ENCODE data around the gene SLC26A2.

Gene SLC26A2

GRCh38 chr5:149962601-149963300, 2.2 kb downstream of the SLC26A2 start:
- peaks cover 18% of the 10 kb centered on the region for H3K4me1 ChIP-seq (ENCODE audit: control insufficient read depth, insufficient read depth, low read length, unreplicated experiment)
- H3K79me2 ChIP-seq (ENCODE audit: control insufficient read depth, insufficient read depth, low read length, unreplicated experiment) = peaks cover 27% of the 10 kb centered on the region
- no peak overlapping the region for H2AFZ ChIP-seq (ENCODE audit: low read length, unreplicated experiment)
- no peak overlapping the region for H3K27ac ChIP-seq (ENCODE audit: low read depth, low read length)
- no peaks in the 10 kb centered on the region for H3K36me3 ChIP-seq (ENCODE audit: insufficient read depth, low read length)
- no peak overlapping the region for H3K4me3 ChIP-seq (ENCODE audit: low read depth, low read length)
- H3K27me3 ChIP-seq (ENCODE audit: insufficient read depth, low read length) = no peaks in the 10 kb centered on the region

DNA sequence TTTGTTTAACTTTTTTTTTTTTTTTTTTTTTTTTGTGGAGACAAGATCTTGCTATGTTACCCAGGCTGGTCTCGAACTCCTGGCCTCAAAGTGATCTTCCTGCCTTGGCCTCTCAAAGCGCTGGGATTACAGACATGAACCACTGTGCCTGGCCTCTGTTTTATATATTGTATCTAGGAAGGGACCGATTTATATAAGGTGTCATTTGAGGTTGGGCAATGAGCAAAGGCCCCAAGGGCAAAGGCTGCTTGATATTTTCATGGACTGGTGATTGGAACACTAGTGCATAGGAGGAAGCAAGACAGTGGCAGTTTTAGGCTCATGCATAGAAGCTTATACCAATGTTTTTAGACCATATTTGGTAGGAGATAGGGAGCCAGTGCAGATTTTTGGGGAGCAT, 3.2 kb downstream of the SLC26A2 start:
- Histone ChIP-seq H3K27ac (ENCODE audit: low read depth, low read length) (no peak overlapping the region), H3K79me2 (ENCODE audit: control insufficient read depth, insufficient read depth, low read length, unreplicated experiment) (peaks cover 27% of the 10 kb centered on the region), H2AFZ (ENCODE audit: low read length, unreplicated experiment) (no peak overlapping the region), H3K4me1 (ENCODE audit: control insufficient read depth, insufficient read depth, low read length, unreplicated experiment) (peaks cover 18% of the 10 kb centered on the region), H3K4me3 (ENCODE audit: low read depth, low read length) (no peak overlapping the region), H3K27me3 (ENCODE audit: insufficient read depth, low read length) (no peaks in the 10 kb centered on the region), H3K36me3 (ENCODE audit: insufficient read depth, low read length) (no peaks in the 10 kb centered on the region)

- peaks cover under 1% of the 10 kb centered on the region for H3K4me1 ChIP-seq (ENCODE audit: control insufficient read depth, insufficient read depth, low read length, unreplicated experiment)
- no peak overlapping the region for H2AFZ ChIP-seq (ENCODE audit: low read length, unreplicated experiment)
- no peak overlapping the region for H3K4me3 ChIP-seq (ENCODE audit: low read depth, low read length)
- no peaks in the 10 kb centered on the region for H3K36me3 ChIP-seq (ENCODE audit: insufficient read depth, low read length)
- no peaks in the 10 kb centered on the region for H3K27me3 ChIP-seq (ENCODE audit: insufficient read depth, low read length)
- no peak overlapping the region for H3K27ac ChIP-seq (ENCODE audit: low read depth, low read length)
- H3K79me2 ChIP-seq (ENCODE audit: control insufficient read depth, insufficient read depth, low read length, unreplicated experiment) = peaks cover 27% of the 10 kb centered on the region
Measured at GRCh38 chr5:149966946-149967345, 6.4 kb downstream of the SLC26A2 start.

GRCh38 chr5:149969181-149969930, 8.8 kb downstream of the SLC26A2 start:
- Histone ChIP-seq H3K27me3 (ENCODE audit: insufficient read depth, low read length) (no peaks in the 10 kb centered on the region), H3K79me2 (ENCODE audit: control insufficient read depth, insufficient read depth, low read length, unreplicated experiment) (peaks cover 16% of the 10 kb centered on the region), H3K36me3 (ENCODE audit: insufficient read depth, low read length) (no peaks in the 10 kb centered on the region), H3K4me3 (ENCODE audit: low read depth, low read length) (no peak overlapping the region), H3K27ac (ENCODE audit: low read depth, low read length) (no peak overlapping the region), H3K4me1 (ENCODE audit: control insufficient read depth, insufficient read depth, low read length, unreplicated experiment) (no peaks in the 10 kb centered on the region), H2AFZ (ENCODE audit: low read length, unreplicated experiment) (no peak overlapping the region)

DNA sequence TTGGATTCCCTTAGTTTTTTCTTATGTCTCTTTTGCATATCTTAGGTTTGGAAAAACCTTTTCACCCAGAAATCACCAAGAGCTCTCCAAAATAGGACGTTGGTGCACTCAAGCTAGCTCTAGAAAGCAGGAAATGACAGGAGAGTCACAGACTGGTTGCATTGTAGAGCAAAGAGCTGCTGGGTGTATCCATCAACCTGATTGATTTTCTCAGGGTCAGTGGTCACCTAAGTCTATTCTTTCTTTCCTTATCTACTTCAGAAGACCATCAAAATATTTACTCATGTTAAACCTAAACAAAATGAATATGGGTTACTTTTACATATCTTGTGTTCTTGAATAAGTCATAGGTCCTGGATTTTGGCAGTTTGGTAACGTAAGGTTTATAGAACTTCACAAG, 14.9 kb downstream of the SLC26A2 start:
- peaks cover 12% of the 10 kb centered on the region for H3K79me2 ChIP-seq (ENCODE audit: control insufficient read depth, insufficient read depth, low read length, unreplicated experiment)
- H3K4me1 ChIP-seq (ENCODE audit: control insufficient read depth, insufficient read depth, low read length, unreplicated experiment) = peaks cover 8% of the 10 kb centered on the region
- no peaks in the 10 kb centered on the region for H3K27me3 ChIP-seq (ENCODE audit: insufficient read depth, low read length)
- H3K27ac ChIP-seq (ENCODE audit: low read depth, low read length) = no peak overlapping the region
- no peak overlapping the region for H2AFZ ChIP-seq (ENCODE audit: low read length, unreplicated experiment)
- peaks cover 4% of the 10 kb centered on the region for H3K36me3 ChIP-seq (ENCODE audit: insufficient read depth, low read length)
- no peak overlapping the region for H3K4me3 ChIP-seq (ENCODE audit: low read depth, low read length)

DNA sequence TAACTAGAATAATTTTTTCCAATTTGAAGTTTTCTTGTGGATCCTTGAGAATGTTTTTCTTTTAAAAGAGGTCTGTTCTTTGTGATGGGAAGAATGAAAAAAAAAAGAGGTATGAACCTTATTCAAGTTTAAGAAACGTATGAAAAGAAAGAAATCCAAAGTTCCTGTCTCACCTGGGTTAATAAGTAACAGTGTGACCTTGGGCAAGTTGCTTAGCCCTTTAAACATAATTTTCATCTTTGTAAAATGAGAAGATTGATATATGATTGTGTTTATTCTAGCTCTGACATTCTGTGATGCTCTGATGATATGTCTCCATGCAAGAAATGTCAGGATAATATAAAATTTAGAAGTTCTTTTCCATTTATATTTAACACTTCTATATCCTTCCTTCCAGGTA, 19.3 kb downstream of the SLC26A2 start:
- Histone ChIP-seq H3K79me2 (ENCODE audit: control insufficient read depth, insufficient read depth, low read length, unreplicated experiment) (peaks cover 9% of the 10 kb centered on the region), H2AFZ (ENCODE audit: low read length, unreplicated experiment) (no peak overlapping the region), H3K4me3 (ENCODE audit: low read depth, low read length) (no peak overlapping the region), H3K27ac (ENCODE audit: low read depth, low read length) (no peak overlapping the region), H3K36me3 (ENCODE audit: insufficient read depth, low read length) (peaks cover 4% of the 10 kb centered on the region), H3K4me1 (ENCODE audit: control insufficient read depth, insufficient read depth, low read length, unreplicated experiment) (peaks cover 8% of the 10 kb centered on the region), H3K27me3 (ENCODE audit: insufficient read depth, low read length) (no peaks in the 10 kb centered on the region)

- H2AFZ ChIP-seq (ENCODE audit: low read length, unreplicated experiment) = no peak overlapping the region
- H3K4me1 ChIP-seq (ENCODE audit: control insufficient read depth, insufficient read depth, low read length, unreplicated experiment) = peaks cover 5% of the 10 kb centered on the region
- H3K79me2 ChIP-seq (ENCODE audit: control insufficient read depth, insufficient read depth, low read length, unreplicated experiment) = peaks cover 5% of the 10 kb centered on the region
- no peaks in the 10 kb centered on the region for H3K27me3 ChIP-seq (ENCODE audit: insufficient read depth, low read length)
- peaks cover 4% of the 10 kb centered on the region for H3K36me3 ChIP-seq (ENCODE audit: insufficient read depth, low read length)
- H3K4me3 ChIP-seq (ENCODE audit: low read depth, low read length) = no peak overlapping the region
- H3K27ac ChIP-seq (ENCODE audit: low read depth, low read length) = no peak overlapping the region
Measured at GRCh38 chr5:149981206-149981605, 20.6 kb downstream of the SLC26A2 start.

GRCh38 chr5:149982505-149982904, 21.9 kb downstream of the SLC26A2 start:
- Histone ChIP-seq H3K36me3 (ENCODE audit: insufficient read depth, low read length) (peaks cover 4% of the 10 kb centered on the region), H3K4me3 (ENCODE audit: low read depth, low read length) (no peak overlapping the region), H3K27me3 (ENCODE audit: insufficient read depth, low read length) (no peaks in the 10 kb centered on the region), H3K79me2 (ENCODE audit: control insufficient read depth, insufficient read depth, low read length, unreplicated experiment) (no peaks in the 10 kb centered on the region), H3K27ac (ENCODE audit: low read depth, low read length) (no peak overlapping the region), H2AFZ (ENCODE audit: low read length, unreplicated experiment) (no peak overlapping the region), H3K4me1 (ENCODE audit: control insufficient read depth, insufficient read depth, low read length, unreplicated experiment) (no peaks in the 10 kb centered on the region)

DNA sequence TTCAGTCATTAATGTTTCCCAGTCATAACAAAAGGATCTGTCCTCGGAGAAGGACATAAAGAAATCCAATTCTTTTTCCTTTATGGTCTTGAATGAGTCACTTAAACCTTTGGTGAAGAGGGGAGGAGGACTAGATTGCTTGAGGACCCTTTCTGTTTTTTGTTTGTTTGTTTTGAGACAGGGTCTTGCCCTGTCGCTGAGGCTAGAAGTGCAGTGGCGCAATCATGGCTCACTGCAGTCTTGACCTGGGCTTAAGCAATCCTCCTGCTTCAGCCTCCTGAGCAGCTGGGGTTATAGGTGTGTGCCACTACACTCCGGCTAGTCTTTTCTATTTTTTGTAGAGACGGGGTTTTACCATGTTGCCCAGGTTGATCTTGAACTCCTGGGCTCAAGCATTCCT, 27.6 kb downstream of the SLC26A2 start:
- Histone ChIP-seq H3K4me1 (ENCODE audit: control insufficient read depth, insufficient read depth, low read length, unreplicated experiment) (no peaks in the 10 kb centered on the region), H3K79me2 (ENCODE audit: control insufficient read depth, insufficient read depth, low read length, unreplicated experiment) (no peaks in the 10 kb centered on the region), H3K36me3 (ENCODE audit: insufficient read depth, low read length) (no peaks in the 10 kb centered on the region), H3K27ac (ENCODE audit: low read depth, low read length) (no peak overlapping the region), H3K27me3 (ENCODE audit: insufficient read depth, low read length) (no peaks in the 10 kb centered on the region), H3K4me3 (ENCODE audit: low read depth, low read length) (no peak overlapping the region), H2AFZ (ENCODE audit: low read length, unreplicated experiment) (no peak overlapping the region)

DNA sequence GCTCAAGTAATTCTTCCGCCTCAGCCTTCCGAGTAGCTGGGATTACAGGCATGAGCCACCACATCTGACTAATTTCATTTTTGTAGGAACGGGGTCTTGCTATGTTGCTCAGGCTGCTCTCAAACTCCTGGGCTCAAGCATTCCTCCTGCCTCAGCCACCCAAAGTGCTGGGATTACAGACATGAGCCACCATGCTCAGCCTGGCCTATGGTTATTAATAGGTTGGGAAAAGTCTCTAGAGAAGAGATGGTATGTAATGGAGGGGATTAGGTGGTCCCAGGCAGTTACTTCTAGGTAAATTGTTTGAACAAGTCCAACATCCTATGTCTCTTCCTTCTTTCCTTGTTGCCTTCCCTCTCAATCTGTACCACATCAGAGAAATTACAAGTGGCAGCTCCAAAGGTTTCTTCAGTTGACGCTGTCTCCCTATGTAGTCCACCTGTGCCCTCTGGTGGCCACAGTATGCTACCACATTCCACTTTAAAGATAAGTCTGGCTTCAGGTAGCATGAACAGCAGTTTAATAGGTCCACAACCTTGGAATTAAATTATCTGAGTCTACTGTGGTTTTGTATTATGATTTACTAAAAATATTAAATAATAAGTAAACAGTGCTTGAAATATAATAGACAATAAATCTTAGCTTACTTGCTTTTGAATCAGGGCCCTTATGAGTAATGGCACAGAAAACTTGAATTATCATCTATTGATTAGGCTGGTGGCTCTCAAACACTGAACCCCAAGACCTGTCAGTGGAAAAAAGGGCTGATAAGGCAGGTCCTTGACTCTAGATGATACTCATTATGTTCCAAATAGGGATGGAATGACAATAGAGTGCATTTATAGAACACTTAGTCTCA, 30.2 kb downstream of the SLC26A2 start:
- H3K36me3 ChIP-seq (ENCODE audit: insufficient read depth, low read length) = peaks cover 6% of the 10 kb centered on the region; the same call in 1 of the 2 replicates
- H3K79me2 ChIP-seq (ENCODE audit: control insufficient read depth, insufficient read depth, low read length, unreplicated experiment) = no peaks in the 10 kb centered on the region
- H3K4me1 ChIP-seq (ENCODE audit: control insufficient read depth, insufficient read depth, low read length, unreplicated experiment) = no peaks in the 10 kb centered on the region
- no peak overlapping the region for H3K27ac ChIP-seq (ENCODE audit: low read depth, low read length)
- H2AFZ ChIP-seq (ENCODE audit: low read length, unreplicated experiment) = no peak overlapping the region
- H3K4me3 ChIP-seq (ENCODE audit: low read depth, low read length) = no peak overlapping the region
- H3K27me3 ChIP-seq (ENCODE audit: insufficient read depth, low read length) = no peaks in the 10 kb centered on the region
